NCI-H345 treated with DMSO at 0.1 percent for 48 hours (cell line): Measurements from ENCODE around the gene NEK4.
A peak's percentile ranks its signal among the peaks of the same experiment; 100 is the strongest.

Experiments used
- DNase-seq: peaks from one replicate; lab custom pipeline; 2025; ENCODE audit not compliant: unreplicated experiment; lab: John Stamatoyannopoulos, UW

The NEK4 gene

GRCh38 chr3:52705438-52705687 is 65.4 kb downstream of the NEK4 start:
- no peak for DNase-seq

GRCh38 chr3:52704611-52705437 is 65.9 kb downstream of the NEK4 start:
- DNase-seq = no peak

- DNase-seq = no peak
These were observed 67.4 kb downstream of the NEK4 start for GRCh38 chr3:52703341-52703740.

GRCh38 chr3:52697632-52697965 is 73.1 kb downstream of the NEK4 start:
- no peak for DNase-seq

GRCh38 chr3:52696830-52697631 is 73.7 kb downstream of the NEK4 start:
- DNase-seq = no peak

- no peak for DNase-seq
These were observed 74.7 kb downstream of the NEK4 start for GRCh38 chr3:52695798-52696671.

GRCh38 chr3:52694528-52695189 is 76.1 kb downstream of the NEK4 start:
- DNase-seq = no peak

GRCh38 chr3:52693071-52693470 is 77.7 kb downstream of the NEK4 start:
- no peak for DNase-seq

GRCh38 chr3:52690560-52690959 is 80.2 kb downstream of the NEK4 start:
- no peak for DNase-seq

- no peak for DNase-seq
These were observed 81.6 kb downstream of the NEK4 start for GRCh38 chr3:52689151-52689550.

GRCh38 chr3:52688266-52688665 is 82.5 kb downstream of the NEK4 start:
- no peak for DNase-seq

GRCh38 chr3:52685709-52686691 is 84.7 kb downstream of the NEK4 start, which contains the start of the genes GNL3 and PBRM1:
TSS of gene GNL3 (plus strand) at chr3:52686032. CDS start at chr3:52686093, 61 bp downstream.
TSS of gene PBRM1 (minus strand) at chr3:52685913.
- peak; percentile 68 for DNase-seq

GRCh38 chr3:52685285-52685708 is 85.4 kb downstream of the NEK4 start:
- DNase-seq = peak; percentile 48

- no peak for DNase-seq
These were observed 86.6 kb downstream of the NEK4 start for GRCh38 chr3:52684184-52684583.

GRCh38 chr3:52683611-52684010 is 87.1 kb downstream of the NEK4 start:
- no peak for DNase-seq

GRCh38 chr3:52682016-52682415 is 88.7 kb downstream of the NEK4 start:
- DNase-seq = no peak

GRCh38 chr3:52681596-52681995 is 89.1 kb downstream of the NEK4 start:
- DNase-seq = no peak

GRCh38 chr3:52679811-52680210 is 90.9 kb downstream of the NEK4 start:
- no peak for DNase-seq

GRCh38 chr3:52679199-52679538 is 91.6 kb downstream of the NEK4 start:
- DNase-seq = no peak
